Subcutaneous adipose tissue (tissue), 4 donors: ENCODE measurements around the gene PSMD2. TPM values are rescaled to one million over a fixed set of nuclear protein-coding genes. Genes with fewer than 3 reads are reported as not detected.

Experiments used
- CTCF ChIP-seq: fragments of 450-650 bp; IDR thresholded peaks from one replicate; pipeline ENCODE4 v1.5.1; 2016; ENCODE audit warnings: low read depth, mild to moderate bottlenecking, control low read depth, antibody characterized with exemption, moderate library complexity
- small RNA-seq: library from RNA; depleted of rRNA; stranded (forward); fragments of <200 nt; gene quantifications from one replicate; pipeline ENCODE3, GENCODE V24; 2016
- total RNA-seq, 4 donors: library from RNA; depleted of rRNA; stranded (reverse); fragments of >200 nt; gene quantifications; one replicate each; pipeline ENCODE4 v1.1.0, GENCODE V29; 2016

Gene PSMD2
- total RNA-seq, 4 donors from 2014 or later = 166 to 257 (median 231) TPM

- no peak for TF ChIP-seq CTCF
Measured at GRCh38 chr3:184357248-184358123, 58.4 kb downstream of the PSMD2 start.

- TF ChIP-seq CTCF = no peak
Measured at GRCh38 chr3:184358124-184358767, 59.2 kb downstream of the PSMD2 start.

Small RNA genes lying within 50 kb of the gene (small RNA-seq; reads per million reads assigned to genes)
- gene SNORD66 = 2,352 reads per million, percentile 99 among the genes with 10 or more reads in this experiment

Other genes with a start within 250 kb of the PSMD2 start
- gene HTR3C, start 246.2 kb upstream of the PSMD2 start, total RNA-seq = not detected
- gene HTR3E, start 202.2 kb upstream of the PSMD2 start, total RNA-seq = not detected
- 10 to 100 TPM; 29.8 to 31.9 (median 31.2) TPM for gene EIF2B5, start 163.9 kb upstream of the PSMD2 start, total RNA-seq
- 10 to 100 TPM; 18.9 to 57.3 (median 32.6) TPM for gene DVL3, start 143.9 kb upstream of the PSMD2 start, total RNA-seq
- gene AP2M1, start 124.4 kb upstream of the PSMD2 start, total RNA-seq = 100 to 1,000 TPM; 178 to 227 (median 198) TPM
- 10 to 100 TPM; 40.8 to 72.5 (median 54.0) TPM for gene ABCF3, start 113.0 kb upstream of the PSMD2 start, total RNA-seq
- gene VWA5B2, start 69.7 kb upstream of the PSMD2 start, total RNA-seq = not detected
- 10 to 100 TPM; 23.3 to 53.7 (median 47.9) TPM for gene ALG3, start 50.3 kb upstream of the PSMD2 start, total RNA-seq
- 1 to 10 TPM; 3.4 to 5.5 (median 4.3) TPM for gene EEF1AKMT4, start 49.6 kb upstream of the PSMD2 start, total RNA-seq
- gene CAMK2N2, start 37.7 kb upstream of the PSMD2 start, total RNA-seq = not detected
- gene ECE2, start 23.2 kb upstream of the PSMD2 start, total RNA-seq = not detected
- 100 to 1,000 TPM; 158 to 318 (median 213) TPM for gene EIF4G1, start 15.4 kb downstream of the PSMD2 start, total RNA-seq
- gene FAM131A, start 38.4 kb downstream of the PSMD2 start, total RNA-seq = 10 to 100 TPM in 3 of 4 donors, 1 to 10 TPM in 1; 9.8 to 17.1 (median 13.8) TPM
- 1 to 10 TPM; 1.3 to 5.8 (median 1.9) TPM for gene CLCN2, start 62.4 kb downstream of the PSMD2 start, total RNA-seq
- gene POLR2H, start 62.5 kb downstream of the PSMD2 start, total RNA-seq = 10 to 100 TPM; 47.9 to 69.9 (median 56.7) TPM
- gene THPO, start 79.0 kb downstream of the PSMD2 start, total RNA-seq = under 1 TPM in 3 of 4 donors, not detected in 1; 0.44 to 0.68 (median 0.57) TPM
- gene CHRD, start 80.8 kb downstream of the PSMD2 start, total RNA-seq = 10 to 100 TPM in 3 of 4 donors, 1 to 10 TPM in 1; 8.0 to 11.7 (median 11.0) TPM